DND-41 (cell line): Measurements from ENCODE around the gene PRR14L.

Source experiments
- EZH2 ChIP-seq: IDR thresholded peaks from 3 replicates; pipeline ENCODE4 v1.6.1; 2012; ENCODE audit warnings: borderline replicate concordance, low read depth, mild to moderate bottlenecking, moderate library complexity, low read length, inconsistent platforms; ENCODE audit not compliant: severe bottlenecking
- TF ChIP-seq, protein P1 (sequence below): IDR thresholded peaks from 2 replicates; pipeline ENCODE4 v1.5.1; 2012; ENCODE audit warnings: borderline replicate concordance, low read length, moderate library complexity, mild to moderate bottlenecking; ENCODE audit not compliant: poor library complexity, severe bottlenecking; ENCODE audit errors: extremely low read depth

DNA sequence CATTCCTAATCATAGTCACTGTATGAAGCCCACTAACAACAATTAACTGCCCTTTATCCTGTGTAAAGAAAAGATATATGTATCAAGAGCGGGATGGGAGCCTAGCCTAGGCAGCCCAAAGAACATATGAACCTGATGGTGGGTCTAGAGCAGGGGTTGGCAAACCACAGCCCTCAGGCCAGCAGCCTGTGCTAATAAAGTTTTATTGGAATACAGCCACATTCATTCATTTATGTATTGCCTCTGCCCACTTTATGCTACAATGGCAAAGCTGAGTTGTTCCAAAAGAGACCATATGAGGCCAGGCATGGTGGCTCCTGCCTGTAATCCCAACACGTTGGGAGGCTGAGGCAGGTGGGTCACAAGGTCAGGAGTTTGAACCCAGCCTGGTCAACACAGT lies 13.5 kb downstream of the PRR14L start:
- TF ChIP-seq, protein P1, sequence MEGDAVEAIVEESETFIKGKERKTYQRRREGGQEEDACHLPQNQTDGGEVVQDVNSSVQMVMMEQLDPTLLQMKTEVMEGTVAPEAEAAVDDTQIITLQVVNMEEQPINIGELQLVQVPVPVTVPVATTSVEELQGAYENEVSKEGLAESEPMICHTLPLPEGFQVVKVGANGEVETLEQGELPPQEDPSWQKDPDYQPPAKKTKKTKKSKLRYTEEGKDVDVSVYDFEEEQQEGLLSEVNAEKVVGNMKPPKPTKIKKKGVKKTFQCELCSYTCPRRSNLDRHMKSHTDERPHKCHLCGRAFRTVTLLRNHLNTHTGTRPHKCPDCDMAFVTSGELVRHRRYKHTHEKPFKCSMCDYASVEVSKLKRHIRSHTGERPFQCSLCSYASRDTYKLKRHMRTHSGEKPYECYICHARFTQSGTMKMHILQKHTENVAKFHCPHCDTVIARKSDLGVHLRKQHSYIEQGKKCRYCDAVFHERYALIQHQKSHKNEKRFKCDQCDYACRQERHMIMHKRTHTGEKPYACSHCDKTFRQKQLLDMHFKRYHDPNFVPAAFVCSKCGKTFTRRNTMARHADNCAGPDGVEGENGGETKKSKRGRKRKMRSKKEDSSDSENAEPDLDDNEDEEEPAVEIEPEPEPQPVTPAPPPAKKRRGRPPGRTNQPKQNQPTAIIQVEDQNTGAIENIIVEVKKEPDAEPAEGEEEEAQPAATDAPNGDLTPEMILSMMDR, result no peak
- TF ChIP-seq EZH2, result no peak
